B cell (primary cell): ENCODE results near the gene COQ6. TPM values are rescaled to one million over a fixed set of nuclear protein-coding genes. Genes with fewer than 3 reads are reported as not detected.
"Not testable (repeated sequence)": the region's sequence is repeated elsewhere in the genome, so short reads cannot be mapped to it uniquely, and the experiment has no call there.

Experiments
- ATAC-seq: fragments of 200-7000 bp; cut with Tn5 transposase; one replicate; pipeline ENCODE4 v1.10.0; 2021; ENCODE audit warnings: low read depth, mild to moderate bottlenecking, moderate number of reproducible peaks, moderate library complexity
- CTCF ChIA-PET: fragments of 350-600 bp; sonication (Branson Sonifier 250); formaldehyde crosslinking; loops from one replicate; lab custom pipeline; 2021; ENCODE audit warnings: antibody characterized with exemption, inconsistent platforms; lab: Charles Lee
- POLR2A ChIA-PET: fragments of 350-600 bp; sonication (Branson Sonifier 250); formaldehyde crosslinking; loops from one replicate; lab custom pipeline; 2021; ENCODE audit warnings: antibody characterized with exemption; lab: Charles Lee
- DNase-seq: peaks from one replicate; pipeline ENCODE4 v3.0.0; 2013
- H2AFZ ChIP-seq: 2 replicates; pipeline ENCODE4 v1.6.1; 2012; ENCODE audit warnings: mild to moderate bottlenecking, low read depth, low read length; ENCODE audit not compliant: insufficient read depth, poor library complexity, severe bottlenecking
- H3K27ac ChIP-seq, 2 donors: 1 replicate in 1 of 2; 2 replicates in 1 of 2; pipeline ENCODE4 v1.5.1; 2012 to 2013; ENCODE audit warnings: low read length in 2 of 2, mild to moderate bottlenecking in 2 of 2, moderate library complexity in 1 of 2
- H3K27me3 ChIP-seq, 4 experiments: fragments of 200-600 bp in 1 of 4; sonication (generic) in 1 of 4; replicated peaks in 1 of 4; 1 replicate in 2 of 4; 2 replicates in 2 of 4; pipeline versions ENCODE4 v1.6.1 to v1.7.0; 2013 to 2016; ENCODE audit warnings: low read length in 3 of 4, mild to moderate bottlenecking in 2 of 4, mixed read lengths in 1 of 4, moderate library complexity in 1 of 4; ENCODE audit not compliant: insufficient read depth in 4 of 4, control insufficient read depth in 3 of 4; ENCODE audit errors: control extremely low read depth in 1 of 4
- H3K36me3 ChIP-seq, 2 experiments: replicated peaks in 1 of 2; 1 replicate in 1 of 2; 2 replicates in 1 of 2; pipeline versions ENCODE4 v1.6.1 to v1.7.1; 2013; ENCODE audit warnings: low read length in 1 of 2; ENCODE audit not compliant: insufficient read depth in 2 of 2, control insufficient read depth in 1 of 2; ENCODE audit errors: control extremely low read depth in 1 of 2, extremely low read depth in 1 of 2
- H3K4me1 ChIP-seq, 2 donors: fragments of 200-600 bp in 1 of 2; sonication (generic) in 1 of 2; 1 replicate in 1 of 2; 2 replicates in 1 of 2; pipeline versions ENCODE4 v1.5.1 to v1.6.1; 2013 to 2017; ENCODE audit warnings: low read length in 2 of 2; ENCODE audit not compliant: control insufficient read depth in 2 of 2, insufficient read depth in 2 of 2
- H3K4me2 ChIP-seq: replicated peaks from 2 replicates; pipeline ENCODE3; 2012; ENCODE audit warnings: mild to moderate bottlenecking, low read depth, low read length; ENCODE audit not compliant: poor library complexity, severe bottlenecking
- H3K4me3 ChIP-seq, 5 experiments: fragments of 200-600 bp in 1 of 5; sonication (generic) in 1 of 5; 1 replicate in 3 of 5; 2 replicates in 2 of 5; pipeline versions ENCODE4 v1.5.1 to v1.7.0; 2011 to 2016; ENCODE audit warnings: low read length in 4 of 5, mild to moderate bottlenecking in 4 of 5, low read depth in 2 of 5, control low read depth in 1 of 5, moderate library complexity in 1 of 5; ENCODE audit not compliant: insufficient read depth in 1 of 5; ENCODE audit errors: control extremely low read depth in 1 of 5, extremely low read depth in 1 of 5
- H3K79me2 ChIP-seq: fragments of 200-600 bp; sonication (generic); one replicate; pipeline ENCODE4 v1.6.0; 2016; ENCODE audit warnings: low read length; ENCODE audit not compliant: control insufficient read depth, insufficient read depth
- H3K9ac ChIP-seq: fragments of 200-600 bp; sonication (generic); 2 replicates; pipeline ENCODE4 v1.6.1; 2017; ENCODE audit warnings: mild to moderate bottlenecking, low read length, moderate library complexity
- H3K9me3 ChIP-seq, 3 donors: one replicate each; pipeline versions ENCODE4 v1.6.1 to v1.7.1; 2013; ENCODE audit warnings: low read length in 2 of 3; ENCODE audit not compliant: control insufficient read depth in 2 of 3, insufficient read depth in 1 of 3; ENCODE audit errors: control extremely low read depth in 1 of 3
- H4K20me1 ChIP-seq: 2 replicates; pipeline ENCODE4 v1.6.0; 2012; ENCODE audit warnings: mild to moderate bottlenecking, low read length; ENCODE audit not compliant: insufficient read depth, control insufficient read depth, poor library complexity, severe bottlenecking
- H3K27ac Mint-ChIP-seq: one replicate; pipeline ENCODE4 v1.8.0; 2021; ENCODE audit warnings: mixed read lengths
- H3K27me3 Mint-ChIP-seq: one replicate; pipeline ENCODE4 v1.8.0; 2021; ENCODE audit warnings: mixed read lengths
- H3K4me1 Mint-ChIP-seq: one replicate; pipeline ENCODE4 v1.8.0; 2021; ENCODE audit warnings: mixed read lengths
- H3K4me3 Mint-ChIP-seq: one replicate; pipeline ENCODE4 v1.8.0; 2021; ENCODE audit warnings: mixed read lengths
- H3K9me3 Mint-ChIP-seq: one replicate; pipeline ENCODE4 v1.8.0; 2022; ENCODE audit warnings: mixed read lengths; ENCODE audit not compliant: insufficient read depth
- CTCF ChIP-seq: fragments of 200-600 bp; IDR thresholded peaks from one replicate; pipeline ENCODE4 v1.8.0; 2022; ENCODE audit warnings: antibody characterized with exemption, mild to moderate bottlenecking
- EZH2 ChIP-seq: IDR thresholded peaks from 2 replicates; pipeline ENCODE4 v1.6.1; 2012; ENCODE audit warnings: borderline replicate concordance, low read depth, mild to moderate bottlenecking, moderate library complexity, low read length; ENCODE audit not compliant: insufficient read depth, poor library complexity, severe bottlenecking
- WGBS: methylation state at CpG from one replicate; pipeline ENCODE4 v1.1.5; 2013; ENCODE audit warnings: missing lambda C conversion rate; ENCODE audit not compliant: insufficient coverage; 5-methylcytosine and 5-hydroxymethylcytosine counted together
- intact Hi-C: fragments of 100-400 bp; cut with micrococcal nuclease; formaldehyde crosslinking; loops from one replicate; pipeline ENCODE4 v1.10.0; 2022
- polyA plus RNA-seq: library from polyadenylated mRNA; depleted of rRNA; stranded (reverse); fragments of >200 nt; gene quantifications from 2 replicates; pipeline ENCODE4 v1.2.3, GENCODE V29; 2012
- total RNA-seq, 2 donors: library from RNA; stranded (reverse); fragments of 120-200 nt in 1 of 2; gene quantifications; 1 replicate in 1 of 2; 2 replicates in 1 of 2; pipeline versions ENCODE4 v1.2.3 to v1.2.4, GENCODE V29; 2013 to 2022

COQ6 gene
- total and polyA plus RNA-seq, 2 donors (not counting 1 experiment from before 2014, with no cell fraction given), result 38.2 to 38.4 TPM

DNA sequence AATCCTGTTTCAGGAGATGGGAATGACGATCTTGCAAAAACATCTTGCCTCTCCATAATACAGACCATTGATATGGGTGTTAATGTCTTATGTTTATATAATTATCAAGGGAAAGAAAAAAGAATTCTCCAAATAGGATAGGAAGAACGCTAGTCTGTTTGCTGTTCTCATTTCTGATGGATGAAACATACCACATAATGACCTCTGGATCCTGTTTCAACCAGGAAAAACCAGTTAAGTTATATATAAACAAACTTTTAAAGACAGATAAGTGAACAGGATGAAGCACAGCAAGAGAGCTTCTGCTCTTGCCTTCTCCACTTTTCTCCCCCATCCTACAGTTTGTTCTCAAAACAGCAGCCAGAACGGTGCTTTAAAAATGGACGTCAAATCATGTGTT is 27.8 kb downstream of the COQ6 start:
- no peak for ATAC-seq
- H3K4me3 Mint-ChIP-seq, result no peak overlapping the region
- DNase-seq, result no peak

GRCh38 chr14:73988065-73988464 is 38.0 kb downstream of the COQ6 start:
- no peaks in the 10 kb centered on the region for H4K20me1 ChIP-seq
- no peak overlapping the region for H3K27ac Mint-ChIP-seq
- H3K4me3 ChIP-seq, result no peak overlapping the region
- ATAC-seq (no peak), DNase-seq (no peak)
- H3K9ac ChIP-seq, result no peak overlapping the region
- H3K9me3 ChIP-seq, result no peaks in the 10 kb centered on the region
- ChIA-PET POLR2A (no interaction called here), CTCF (no interaction called here)
- H3K4me3 Mint-ChIP-seq, result no peak overlapping the region
- intact Hi-C loops, result no loop called here
- no peak overlapping the region for H3K27ac ChIP-seq
- no peak for TF ChIP-seq CTCF
- TF ChIP-seq EZH2, result no peak
- WGBS, result no CpG with 5 or more reads among the region's 3 CpGs
- H3K27me3 ChIP-seq, result no peaks in the 10 kb centered on the region
- H3K4me1 ChIP-seq, result no peaks in the 10 kb centered on the region
- no peaks in the 10 kb centered on the region for H3K27me3 Mint-ChIP-seq
- no peaks in the 10 kb centered on the region for H3K9me3 Mint-ChIP-seq
- no peak overlapping the region for H3K4me2 ChIP-seq
- H3K36me3 ChIP-seq, result peaks cover 0 to 20% of the 10 kb centered on the region in 2 experiments
- H3K4me1 Mint-ChIP-seq, result no peaks in the 10 kb centered on the region
- H3K79me2 ChIP-seq, result no peaks in the 10 kb centered on the region
- H2AFZ ChIP-seq, result no peak overlapping the region

More for the DNA sequence above, 27.8 kb downstream of the COQ6 start:
- H3K9me3 Mint-ChIP-seq, result no peaks in the 10 kb centered on the region
- H3K27ac Mint-ChIP-seq, result no peak overlapping the region
- ChIA-PET CTCF (no interaction called here), POLR2A (no interaction called here)
- no peaks in the 10 kb centered on the region for H3K79me2 ChIP-seq
- intact Hi-C loops, result no loop called here
- H3K4me2 ChIP-seq, result no peak overlapping the region
- H3K27me3 ChIP-seq, result no peaks in the 10 kb centered on the region
- H4K20me1 ChIP-seq, result no peaks in the 10 kb centered on the region
- H3K36me3 ChIP-seq, result peaks cover 0 to 10% of the 10 kb centered on the region in 2 experiments
- WGBS, result 83% methylated on average over 1 of the region's 4 CpGs
- TF ChIP-seq EZH2, result no peak
- TF ChIP-seq CTCF, result no peak
- no peak overlapping the region for H3K9ac ChIP-seq
- H3K9me3 ChIP-seq, result no peaks in the 10 kb centered on the region
- no peak overlapping the region for H3K27ac ChIP-seq
- H3K4me1 ChIP-seq, result no peaks in the 10 kb centered on the region
- no peaks in the 10 kb centered on the region for H3K27me3 Mint-ChIP-seq
- H2AFZ ChIP-seq, result no peak overlapping the region
- H3K4me3 ChIP-seq, result no peak overlapping the region
- no peaks in the 10 kb centered on the region for H3K4me1 Mint-ChIP-seq

GRCh38 chr14:73988656-73989055 is 38.6 kb downstream of the COQ6 start:
- H4K20me1 ChIP-seq, CTCF ChIA-PET, H3K9ac ChIP-seq, H3K27ac ChIP-seq, H3K79me2 ChIP-seq, H3K27ac Mint-ChIP-seq, H3K4me2 ChIP-seq, POLR2A ChIA-PET, DNase-seq, H3K27me3 ChIP-seq, H3K4me3 Mint-ChIP-seq, H3K9me3 Mint-ChIP-seq, H3K27me3 Mint-ChIP-seq, H3K4me3 ChIP-seq, H3K4me1 ChIP-seq, ATAC-seq, H3K4me1 Mint-ChIP-seq, H3K9me3 ChIP-seq, H2AFZ ChIP-seq, intact Hi-C loops: not testable (repeated sequence)
- peaks cover 0 to 20% of the 10 kb centered on the region in 2 experiments for H3K36me3 ChIP-seq
- 100% methylated on average over 3 of the region's 7 CpGs for WGBS
